Measurements from ENCODE around the gene CCDC70.
A peak's percentile ranks its signal among the peaks of the same experiment; 100 is the strongest.

Gene CCDC70

DNA sequence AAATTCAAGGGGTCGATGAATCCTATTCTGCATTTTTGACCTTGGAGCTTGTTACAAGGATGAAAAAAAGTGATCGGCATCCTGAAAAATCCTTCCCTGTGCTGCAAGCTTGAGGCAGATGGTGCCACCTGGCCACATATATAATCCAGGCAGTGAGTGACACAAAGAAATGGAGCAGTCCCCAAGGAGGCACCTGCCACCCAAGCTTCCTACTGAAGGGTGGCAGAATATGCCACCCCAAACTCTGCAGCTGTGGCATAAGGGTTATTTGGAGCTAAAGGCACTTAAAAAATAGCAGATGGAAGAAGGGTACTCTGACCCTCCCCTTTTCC, 32.2 kb upstream of the CCDC70 start:
- Histone ChIP-seq H3K27ac (ENCODE audit: low read length) (no peak overlapping the region), H3F3A (ENCODE audit: insufficient read depth, low read length) (no peaks in the 10 kb centered on the region), H3K4me3 (ENCODE audit: low read length) (no peak overlapping the region), H3K9ac (ENCODE audit: low read length) (no peak overlapping the region), H3K9me2 (replicated peaks; ENCODE audit: insufficient read depth, low read length) (no peaks in the 10 kb centered on the region), H3K9me3 (replicated peaks; ENCODE audit: insufficient read depth, low read length) (no peaks in the 10 kb centered on the region), H2AFZ (ENCODE audit: low read length) (no peak overlapping the region), H4K20me1 (ENCODE audit: insufficient read depth, low read length) (no peaks in the 10 kb centered on the region), H3K4me1 (ENCODE audit: low read length) (peaks cover 15% of the 10 kb centered on the region; the same call in 1 of the 2 replicates), H3K27me3 (replicated peaks; ENCODE audit: insufficient read depth, low read length) (no peaks in the 10 kb centered on the region), H3K36me3 (replicated peaks; ENCODE audit: insufficient read depth, low read length) (no peaks in the 10 kb centered on the region), H3K4me2 (ENCODE audit: low read depth, low read length) (no peak overlapping the region), H3K79me2 (ENCODE audit: low read length) (no peaks in the 10 kb centered on the region)
- no peak for DNase-seq
- TF ChIP-seq EZH2 (optimal IDR thresholded peaks at IDR 0.05; ENCODE audit: low read depth, low read length) (no peak), EZH2phosphoT487 (IDR thresholded peaks at IDR 0.05; ENCODE audit: low read length) (no peak)
- TF ChIP-seq, protein P1, sequence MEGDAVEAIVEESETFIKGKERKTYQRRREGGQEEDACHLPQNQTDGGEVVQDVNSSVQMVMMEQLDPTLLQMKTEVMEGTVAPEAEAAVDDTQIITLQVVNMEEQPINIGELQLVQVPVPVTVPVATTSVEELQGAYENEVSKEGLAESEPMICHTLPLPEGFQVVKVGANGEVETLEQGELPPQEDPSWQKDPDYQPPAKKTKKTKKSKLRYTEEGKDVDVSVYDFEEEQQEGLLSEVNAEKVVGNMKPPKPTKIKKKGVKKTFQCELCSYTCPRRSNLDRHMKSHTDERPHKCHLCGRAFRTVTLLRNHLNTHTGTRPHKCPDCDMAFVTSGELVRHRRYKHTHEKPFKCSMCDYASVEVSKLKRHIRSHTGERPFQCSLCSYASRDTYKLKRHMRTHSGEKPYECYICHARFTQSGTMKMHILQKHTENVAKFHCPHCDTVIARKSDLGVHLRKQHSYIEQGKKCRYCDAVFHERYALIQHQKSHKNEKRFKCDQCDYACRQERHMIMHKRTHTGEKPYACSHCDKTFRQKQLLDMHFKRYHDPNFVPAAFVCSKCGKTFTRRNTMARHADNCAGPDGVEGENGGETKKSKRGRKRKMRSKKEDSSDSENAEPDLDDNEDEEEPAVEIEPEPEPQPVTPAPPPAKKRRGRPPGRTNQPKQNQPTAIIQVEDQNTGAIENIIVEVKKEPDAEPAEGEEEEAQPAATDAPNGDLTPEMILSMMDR (IDR thresholded peaks at IDR 0.05; ENCODE audit: low read length): no peak

GRCh38 chr13:51831519-51831918, 30.2 kb upstream of the CCDC70 start:
- Histone ChIP-seq H3K9me2 (replicated peaks; ENCODE audit: insufficient read depth, low read length) (no peaks in the 10 kb centered on the region), H3K79me2 (ENCODE audit: low read length) (no peaks in the 10 kb centered on the region), H2AFZ (ENCODE audit: low read length) (no peak overlapping the region), H3K27me3 (replicated peaks; ENCODE audit: insufficient read depth, low read length) (no peaks in the 10 kb centered on the region), H3K4me2 (ENCODE audit: low read depth, low read length) (no peak overlapping the region), H3K27ac (ENCODE audit: low read length) (no peak overlapping the region), H3F3A (ENCODE audit: insufficient read depth, low read length) (no peaks in the 10 kb centered on the region), H3K4me1 (ENCODE audit: low read length) (0 out of 2 replicates have a peak, but pooled peaks cover 3% of the 10 kb centered on the region), H4K20me1 (ENCODE audit: insufficient read depth, low read length) (no peaks in the 10 kb centered on the region), H3K9me3 (replicated peaks; ENCODE audit: insufficient read depth, low read length) (no peaks in the 10 kb centered on the region), H3K9ac (ENCODE audit: low read length) (no peak overlapping the region), H3K4me3 (ENCODE audit: low read length) (no peak overlapping the region), H3K36me3 (replicated peaks; ENCODE audit: insufficient read depth, low read length) (no peaks in the 10 kb centered on the region)
- TF ChIP-seq EZH2phosphoT487 (IDR thresholded peaks at IDR 0.05; ENCODE audit: low read length) (no peak), EZH2 (optimal IDR thresholded peaks at IDR 0.05; ENCODE audit: low read depth, low read length) (no peak)
- TF ChIP-seq, protein P1 (IDR thresholded peaks at IDR 0.05; ENCODE audit: low read length): no peak
- DNase-seq: no peak

DNA sequence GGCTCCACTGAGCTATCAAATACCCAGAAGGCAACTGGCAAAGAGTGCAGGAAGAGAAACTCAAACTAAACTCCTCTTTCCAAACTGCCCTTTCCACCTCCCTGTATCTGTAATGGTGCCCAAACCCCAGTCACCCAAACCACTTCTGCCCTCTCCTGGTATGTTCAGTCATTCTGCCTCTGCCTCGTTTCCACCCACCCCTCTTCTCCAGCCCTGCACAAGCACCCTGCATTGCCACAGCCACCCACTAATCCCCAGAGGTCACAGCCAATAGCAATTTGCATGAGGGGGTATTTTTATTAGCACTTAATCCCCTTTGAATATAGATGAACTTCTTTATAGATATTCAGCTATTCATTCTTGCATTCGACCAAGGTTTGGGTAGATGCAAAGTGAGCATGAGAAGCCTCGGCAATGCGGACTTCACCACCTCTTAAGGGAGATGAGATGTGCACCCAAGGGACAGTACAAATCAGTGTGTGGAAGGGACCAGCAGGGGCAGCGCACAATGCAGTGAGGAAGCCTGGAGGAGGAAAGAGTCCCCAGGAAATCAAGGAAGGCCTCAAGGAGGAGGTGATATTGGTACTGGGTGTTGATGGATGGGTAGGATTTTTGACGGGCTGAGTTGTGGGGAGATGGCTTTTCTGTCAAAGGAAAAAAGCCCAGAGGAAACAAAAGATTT, 29.2 kb upstream of the CCDC70 start:
- TF ChIP-seq EZH2 (optimal IDR thresholded peaks at IDR 0.05; ENCODE audit: low read depth, low read length): no peak
- no peak for TF ChIP-seq EZH2phosphoT487 (IDR thresholded peaks at IDR 0.05; ENCODE audit: low read length)
- TF ChIP-seq, protein P1 (IDR thresholded peaks at IDR 0.05; ENCODE audit: low read length): peak; percentile 34
- Histone ChIP-seq H2AFZ (ENCODE audit: low read length) (no peak overlapping the region), H3F3A (ENCODE audit: insufficient read depth, low read length) (no peaks in the 10 kb centered on the region), H3K27me3 (replicated peaks; ENCODE audit: insufficient read depth, low read length) (no peaks in the 10 kb centered on the region), H3K9ac (ENCODE audit: low read length) (no peak overlapping the region), H3K4me1 (ENCODE audit: low read length) (no peaks in the 10 kb centered on the region), H3K4me3 (ENCODE audit: low read length) (no peak overlapping the region), H4K20me1 (ENCODE audit: insufficient read depth, low read length) (no peaks in the 10 kb centered on the region), H3K36me3 (replicated peaks; ENCODE audit: insufficient read depth, low read length) (no peaks in the 10 kb centered on the region), H3K27ac (ENCODE audit: low read length) (no peak overlapping the region), H3K9me3 (replicated peaks; ENCODE audit: insufficient read depth, low read length) (no peaks in the 10 kb centered on the region), H3K79me2 (ENCODE audit: low read length) (no peaks in the 10 kb centered on the region), H3K4me2 (ENCODE audit: low read depth, low read length) (no peak overlapping the region), H3K9me2 (replicated peaks; ENCODE audit: insufficient read depth, low read length) (no peaks in the 10 kb centered on the region)
- no peak for DNase-seq
